Muscle layer of colon (tissue), 2 donors: ENCODE results near the gene AGAP5.
"Not testable (repeated sequence)": the region's sequence is repeated elsewhere in the genome, so short reads cannot be mapped to it uniquely, and the experiment has no call there.

Experiments used
- H3K27ac ChIP-seq: one replicate; pipeline ENCODE4 v1.7.0; 2013; ENCODE audit warnings: low read depth, mild to moderate bottlenecking, low read length, moderate library complexity
- H3K27me3 ChIP-seq, 2 donors: one replicate each; pipeline ENCODE4 v1.7.0; 2013; ENCODE audit warnings: low read length in 2 of 2, mild to moderate bottlenecking in 2 of 2; ENCODE audit not compliant: insufficient read depth in 2 of 2, control insufficient read depth in 1 of 2
- H3K36me3 ChIP-seq: one replicate; pipeline ENCODE4 v1.7.0; 2013; ENCODE audit warnings: mild to moderate bottlenecking, low read length; ENCODE audit not compliant: insufficient read depth
- H3K4me1 ChIP-seq: one replicate; pipeline ENCODE4 v1.7.0; 2013; ENCODE audit warnings: mild to moderate bottlenecking, low read length; ENCODE audit not compliant: insufficient read depth
- H3K4me3 ChIP-seq, 2 donors: one replicate each; pipeline ENCODE4 v1.7.0; 2013; ENCODE audit warnings: low read length in 2 of 2, low read depth in 1 of 2, mild to moderate bottlenecking in 1 of 2, moderate library complexity in 1 of 2
- H3K9ac ChIP-seq: one replicate; pipeline ENCODE4 v1.7.0; 2013; ENCODE audit warnings: low read length
- H3K9me3 ChIP-seq: one replicate; pipeline ENCODE4 v1.7.0; 2013; ENCODE audit warnings: mild to moderate bottlenecking, low read length
- donor health status: abdominal sarcoma.
- donor health status: Adenocarcinoma of cecum.

Gene AGAP5

DNA sequence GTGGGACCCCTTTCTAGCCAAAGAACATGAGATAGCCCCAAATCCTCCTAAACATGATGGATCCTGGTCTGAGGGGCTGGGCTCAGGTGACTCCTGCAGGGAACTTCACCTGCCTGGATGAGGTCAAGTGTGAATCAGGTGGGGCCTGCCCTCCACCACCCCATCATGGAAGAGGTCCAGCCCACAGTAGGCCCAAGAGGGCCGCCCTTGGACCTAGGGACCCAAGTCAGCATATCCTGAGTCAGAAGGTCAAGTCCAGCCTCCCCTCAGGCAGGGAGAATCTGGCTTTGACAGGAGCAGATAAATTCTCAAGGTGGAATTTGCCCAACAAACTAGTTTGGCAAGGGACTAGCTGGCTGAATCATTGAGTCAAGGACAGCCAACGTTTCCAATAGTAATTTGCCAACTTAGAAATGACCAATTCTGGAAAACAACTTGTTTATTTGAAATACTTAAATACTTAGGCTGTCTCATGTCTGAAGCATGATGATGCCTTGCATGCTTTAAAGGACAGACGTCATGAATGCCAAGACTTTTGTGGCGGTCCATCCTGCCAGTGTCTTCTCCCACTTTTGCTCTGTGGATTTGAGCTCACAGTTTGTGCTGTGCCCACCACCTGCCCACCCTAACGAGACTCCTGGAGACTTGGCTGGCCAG lies 31.6 kb downstream of the AGAP5 start:
- H3K9ac ChIP-seq, H3K9me3 ChIP-seq, H3K27ac ChIP-seq, H3K36me3 ChIP-seq, H3K27me3 ChIP-seq, H3K4me3 ChIP-seq, H3K4me1 ChIP-seq: not testable (repeated sequence)

DNA sequence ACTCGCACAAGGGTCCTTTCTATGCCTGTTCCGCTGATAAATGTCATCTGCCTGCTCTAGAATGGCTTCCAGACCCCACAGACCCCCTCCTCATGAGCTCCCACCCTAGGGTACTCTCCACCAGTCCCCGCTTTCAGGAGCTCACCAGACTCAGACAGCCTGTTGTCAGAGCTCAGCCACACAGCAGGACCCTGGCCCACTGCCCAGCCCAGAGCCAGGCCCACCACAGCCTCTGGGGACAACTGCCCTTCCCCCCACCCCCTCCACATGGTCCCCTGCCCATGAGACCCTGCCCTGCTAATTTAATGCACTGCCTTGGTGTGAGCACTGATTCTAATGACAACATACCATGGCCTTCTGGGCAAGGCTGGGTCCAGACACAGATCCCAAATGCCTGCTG lies 32.3 kb downstream of the AGAP5 start:
- H3K4me1 ChIP-seq, H3K4me3 ChIP-seq, H3K27me3 ChIP-seq, H3K9me3 ChIP-seq, H3K36me3 ChIP-seq, H3K9ac ChIP-seq, H3K27ac ChIP-seq: not testable (repeated sequence)

DNA sequence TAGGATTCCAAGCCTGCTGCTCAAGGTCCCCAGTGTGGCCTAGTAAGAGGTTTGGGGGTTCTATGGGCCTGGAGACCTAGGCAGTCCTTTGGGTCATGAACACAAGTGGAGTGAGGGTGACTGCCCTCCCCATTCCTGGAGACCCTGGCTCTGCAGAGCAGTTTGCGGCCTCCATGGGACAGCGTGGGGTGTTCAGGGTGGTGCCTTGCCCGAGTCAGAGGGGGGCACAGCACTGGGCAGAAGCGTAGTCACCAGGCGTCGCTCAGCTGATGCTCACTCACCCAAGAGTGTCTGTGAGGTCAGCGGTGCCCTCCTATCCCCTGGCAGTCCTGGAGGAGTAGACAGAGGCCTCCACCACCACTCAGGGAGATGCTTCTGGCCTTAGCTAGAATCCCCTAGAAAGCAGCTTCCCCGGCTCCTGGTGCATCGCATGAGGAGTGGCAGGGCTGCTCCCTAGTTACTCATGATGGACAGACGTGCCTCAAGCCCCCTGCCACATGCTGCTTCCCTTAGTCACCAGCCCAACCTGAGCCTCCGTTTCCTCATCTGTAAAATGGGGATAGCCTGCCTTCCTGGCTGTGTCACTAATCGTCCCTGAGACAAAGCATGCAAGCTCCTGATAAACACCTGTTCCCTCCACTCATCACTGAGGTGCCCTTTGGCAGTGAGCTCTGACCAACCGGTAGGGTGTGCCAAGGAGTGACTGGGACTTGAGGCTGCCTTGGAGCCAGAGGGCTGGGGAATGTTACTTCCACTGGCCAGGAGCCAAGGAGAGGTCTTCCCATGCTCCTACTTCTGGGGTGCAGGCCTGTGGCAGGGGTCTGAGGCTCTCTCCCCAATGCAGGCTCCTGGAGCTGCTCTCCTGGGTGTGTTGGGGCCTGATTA lies 33.5 kb downstream of the AGAP5 start:
- H3K27me3 ChIP-seq, H3K9ac ChIP-seq, H3K4me1 ChIP-seq, H3K4me3 ChIP-seq, H3K36me3 ChIP-seq, H3K9me3 ChIP-seq, H3K27ac ChIP-seq: not testable (repeated sequence)

DNA sequence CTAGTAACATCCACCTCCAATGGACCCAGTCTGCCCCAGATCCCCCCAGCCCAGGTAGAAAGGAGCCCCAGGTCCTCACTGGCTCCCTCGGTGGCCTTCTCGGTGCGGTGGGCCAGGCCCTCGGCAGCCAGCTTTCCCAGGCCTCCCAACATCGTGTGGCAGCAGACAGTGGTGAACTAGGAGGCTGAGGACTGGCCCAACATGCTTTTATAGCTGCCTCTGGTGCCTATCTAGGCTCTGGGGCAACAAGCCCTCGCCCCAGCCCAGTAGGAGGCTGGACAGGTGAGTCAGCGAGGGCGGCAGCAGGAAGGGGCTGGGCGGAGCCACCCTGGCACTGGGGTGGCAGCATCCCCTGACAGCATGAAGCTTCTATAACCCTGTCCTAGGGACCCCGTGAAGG lies 34.3 kb downstream of the AGAP5 start:
- H3K9ac ChIP-seq, H3K27ac ChIP-seq, H3K4me3 ChIP-seq, H3K9me3 ChIP-seq, H3K27me3 ChIP-seq, H3K36me3 ChIP-seq, H3K4me1 ChIP-seq: not testable (repeated sequence)

DNA sequence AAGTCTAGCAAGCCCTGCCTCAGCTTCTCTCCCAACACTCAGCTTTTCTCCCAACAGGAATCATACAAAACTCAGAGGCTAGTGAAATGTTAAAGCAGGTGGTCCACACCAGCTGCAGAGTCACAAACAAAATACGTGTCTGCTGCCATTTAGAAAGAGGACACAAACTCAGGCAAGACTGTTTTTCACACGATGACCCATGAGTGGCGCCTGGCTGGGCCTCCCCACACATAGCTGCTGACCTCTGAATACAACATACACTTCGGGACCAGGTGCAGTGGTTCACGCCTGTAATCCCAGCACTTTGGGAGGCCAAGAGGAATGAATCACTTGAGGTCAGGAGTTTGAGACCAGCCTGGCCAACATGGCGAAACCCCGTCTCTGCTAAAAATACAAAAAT lies 35.2 kb downstream of the AGAP5 start:
- not testable (repeated sequence) for H3K9ac ChIP-seq, H3K9me3 ChIP-seq, H3K4me1 ChIP-seq, H3K36me3 ChIP-seq, H3K27me3 ChIP-seq, H3K4me3 ChIP-seq, H3K27ac ChIP-seq

DNA sequence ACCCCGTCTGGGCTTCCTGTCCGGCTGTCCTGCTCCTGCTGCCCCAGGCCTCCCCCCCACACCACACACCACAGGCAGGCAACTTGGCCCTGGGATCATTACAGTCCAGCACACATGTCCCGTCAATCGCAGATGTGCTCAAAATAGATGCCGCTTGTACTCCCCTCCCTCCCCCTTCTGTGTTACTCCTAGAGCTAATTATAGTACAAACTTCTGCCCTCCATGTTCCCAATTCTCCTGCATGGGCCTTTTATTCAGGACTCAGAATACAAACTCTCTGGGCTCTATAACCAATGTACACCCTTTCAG lies 42.0 kb downstream of the AGAP5 start, which contains the start of gene SYNPO2L:
Gene SYNPO2L (minus strand): TSS at position 40 of the 309 bp plus-strand sequence. CDS start 107 bp downstream, outside the sequence.
- no peaks in the 10 kb centered on the region for H3K27me3 ChIP-seq
- H3K4me1 ChIP-seq = no peaks in the 10 kb centered on the region
- H3K27ac ChIP-seq = no peak within 1 kb of the TSS
- H3K9ac ChIP-seq = no peak within 1 kb of the TSS
- H3K4me3 ChIP-seq = no peak within 1 kb of the TSS
- H3K36me3 ChIP-seq = no peaks in the 10 kb centered on the region
- no peaks in the 10 kb centered on the region for H3K9me3 ChIP-seq

DNA sequence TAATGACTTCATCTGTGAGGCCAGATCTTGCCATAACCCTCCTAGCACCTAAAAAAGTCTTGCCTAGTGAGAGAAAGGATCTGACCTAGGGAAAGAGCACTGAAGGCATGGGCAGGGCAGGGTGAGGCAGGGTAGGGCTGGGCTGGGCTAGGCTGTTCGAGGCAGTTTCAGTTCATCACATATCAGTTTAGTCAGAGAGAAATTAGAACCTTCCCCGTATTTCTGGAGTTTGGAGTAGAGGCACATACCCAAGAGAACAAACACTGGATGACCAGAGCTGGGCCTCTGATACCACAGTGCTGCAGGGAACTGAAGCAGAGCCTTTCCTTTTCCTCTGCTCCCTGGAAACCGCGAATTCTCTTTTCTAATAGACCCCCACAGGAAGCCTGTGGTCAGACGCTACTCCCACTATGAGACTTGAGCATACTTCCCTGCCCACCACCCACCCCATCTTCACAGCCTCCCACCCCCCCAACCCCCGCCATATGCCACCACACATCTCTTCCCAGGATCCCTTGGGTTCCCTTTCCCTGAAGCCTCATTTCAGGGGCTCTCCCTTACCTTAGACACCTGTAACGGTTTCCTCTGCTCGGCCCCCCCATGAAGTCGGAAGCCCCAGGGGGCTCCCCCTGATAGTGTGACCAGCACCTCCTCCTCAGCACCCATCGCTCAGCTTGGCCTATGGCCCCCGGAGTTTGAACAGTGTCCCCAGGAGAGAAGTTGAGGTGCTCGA lies 42.5 kb downstream of the AGAP5 start:
- Histone ChIP-seq H3K9ac (no peak overlapping the region), H3K4me1 (no peaks in the 10 kb centered on the region)

DNA sequence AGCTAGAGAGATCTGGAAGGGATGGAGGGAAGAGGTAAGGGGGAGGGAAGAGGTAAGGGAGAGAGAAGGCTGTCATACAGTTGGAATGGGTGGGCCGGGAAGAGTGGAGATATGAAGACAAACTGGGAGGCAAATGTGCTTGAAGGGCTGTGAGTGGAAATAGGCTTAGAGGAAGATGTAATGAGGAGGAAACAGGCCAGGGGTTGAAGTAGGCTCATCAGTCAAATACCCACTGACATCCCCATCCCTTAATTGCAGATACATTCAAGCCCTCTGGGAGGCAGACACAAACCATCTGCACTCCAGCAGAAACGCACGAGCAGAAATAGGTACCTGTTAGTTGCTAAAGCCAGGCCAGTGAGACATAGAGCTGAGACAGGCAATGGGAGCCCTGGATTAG lies 44.2 kb downstream of the AGAP5 start:
- Histone ChIP-seq H3K36me3 (no peaks in the 10 kb centered on the region), H3K9ac (no peak overlapping the region), H3K9me3 (no peaks in the 10 kb centered on the region), H3K4me1 (no peaks in the 10 kb centered on the region), H3K4me3 (no peak overlapping the region), H3K27ac (no peak overlapping the region), H3K27me3 (no peaks in the 10 kb centered on the region)

More for the DNA sequence above, 42.5 kb downstream of the AGAP5 start:
- H3K27me3 ChIP-seq = no peaks in the 10 kb centered on the region
- H3K9me3 ChIP-seq = no peaks in the 10 kb centered on the region
- H3K36me3 ChIP-seq = no peaks in the 10 kb centered on the region
- H3K4me3 ChIP-seq = no peak overlapping the region
- H3K27ac ChIP-seq = no peak overlapping the region

DNA sequence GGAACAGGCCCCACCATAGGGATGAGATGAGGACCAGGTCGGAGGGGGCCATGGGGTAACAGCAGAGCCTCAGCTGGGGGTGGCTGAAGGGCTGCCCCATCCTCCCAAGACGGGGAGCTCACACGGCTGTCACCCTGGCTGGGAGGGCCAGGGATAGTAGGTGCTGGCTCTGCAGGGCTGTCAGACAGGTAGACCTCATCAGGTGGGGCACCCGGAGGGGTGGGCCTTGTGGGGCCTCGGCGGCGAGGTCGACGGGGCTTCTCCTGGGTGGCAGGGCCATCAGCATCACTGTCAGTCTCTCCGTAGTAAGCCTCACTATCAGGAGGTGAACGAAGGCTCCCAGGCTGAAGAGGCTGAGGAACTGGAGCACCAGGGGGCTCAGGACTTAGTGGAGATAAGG lies 44.7 kb downstream of the AGAP5 start:
- Histone ChIP-seq H3K4me3 (no peak overlapping the region), H3K9me3 (no peaks in the 10 kb centered on the region), H3K36me3 (no peaks in the 10 kb centered on the region), H3K27ac (no peak overlapping the region), H3K27me3 (no peaks in the 10 kb centered on the region), H3K9ac (no peak overlapping the region), H3K4me1 (no peaks in the 10 kb centered on the region)

DNA sequence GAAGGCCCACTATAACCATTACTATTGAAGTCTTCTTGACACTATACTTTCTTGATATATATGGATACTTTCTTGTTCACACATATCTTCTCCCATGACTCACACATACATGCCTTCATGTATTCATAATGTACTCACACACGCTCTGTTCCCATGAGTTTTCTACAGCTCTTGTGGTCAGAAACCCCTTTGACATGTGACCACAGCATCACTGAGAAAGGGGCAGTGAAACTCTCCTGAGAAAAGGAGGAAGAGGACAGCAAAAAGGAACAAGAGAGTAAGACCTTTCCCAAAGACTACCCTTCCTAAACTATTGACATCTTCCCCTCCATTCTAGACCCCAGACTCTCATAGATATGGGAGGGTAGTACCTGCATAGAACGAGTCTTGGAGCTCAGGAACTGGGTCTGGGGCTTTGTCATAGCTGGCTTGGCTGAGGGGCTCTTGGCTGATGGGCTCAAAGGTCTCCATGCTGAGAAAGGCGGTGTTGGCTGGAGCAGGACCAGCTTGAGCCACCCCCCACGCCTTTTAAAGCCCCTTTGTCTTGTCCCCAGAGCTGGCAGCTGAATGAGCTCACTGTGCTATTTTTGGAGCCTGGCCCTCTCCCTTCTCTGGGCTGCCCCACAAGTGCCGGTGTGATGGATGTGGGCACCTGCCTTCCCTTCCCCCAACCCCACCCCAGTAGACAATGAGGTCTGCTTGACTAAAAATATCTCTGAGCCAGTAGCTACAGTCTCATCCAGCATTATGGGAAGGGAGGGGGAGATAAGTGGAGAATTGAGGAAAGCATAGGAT lies 47.2 kb downstream of the AGAP5 start:
- H3K27ac ChIP-seq = no peak overlapping the region
- H3K9me3 ChIP-seq = no peaks in the 10 kb centered on the region
- H3K4me1 ChIP-seq = no peaks in the 10 kb centered on the region
- H3K27me3 ChIP-seq = no peaks in the 10 kb centered on the region
- H3K9ac ChIP-seq = no peak overlapping the region
- no peak overlapping the region for H3K4me3 ChIP-seq
- H3K36me3 ChIP-seq = no peaks in the 10 kb centered on the region

DNA sequence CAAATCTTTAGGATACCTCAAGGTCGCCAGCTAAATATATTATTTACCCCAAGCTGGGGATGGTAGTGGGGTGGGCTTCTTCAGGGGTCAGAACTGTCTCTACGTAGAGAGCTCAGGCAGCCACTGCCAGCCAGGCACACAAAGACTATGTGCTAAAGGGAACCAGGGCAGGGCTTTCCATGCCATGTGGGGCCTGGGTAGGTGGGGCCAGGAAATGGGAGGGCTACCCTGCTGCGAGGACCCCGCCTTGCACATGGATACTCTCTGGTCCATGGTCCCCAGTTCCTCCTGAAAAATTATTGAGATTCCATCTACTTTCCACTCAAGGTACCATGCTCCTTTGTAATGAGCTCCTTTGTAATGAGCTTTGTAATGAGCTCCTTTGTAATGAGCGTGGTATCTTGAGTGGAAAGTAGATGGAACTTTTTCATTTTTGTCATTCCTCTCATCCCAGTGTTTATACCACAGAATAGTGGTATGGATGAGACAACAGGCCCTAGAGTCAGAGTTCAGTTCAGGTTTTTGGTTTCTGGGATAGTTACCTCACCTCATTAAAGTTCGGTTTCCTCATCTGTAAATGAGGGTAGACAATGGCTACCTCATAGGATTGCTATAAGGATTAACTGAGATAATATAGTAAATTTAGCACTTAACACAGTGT lies 47.9 kb downstream of the AGAP5 start:
- Histone ChIP-seq H3K9me3 (no peaks in the 10 kb centered on the region), H3K27ac (no peak overlapping the region), H3K27me3 (no peaks in the 10 kb centered on the region), H3K36me3 (no peaks in the 10 kb centered on the region), H3K4me1 (no peaks in the 10 kb centered on the region), H3K4me3 (no peak overlapping the region), H3K9ac (no peak overlapping the region)
